IMR-90 (cell line): ENCODE results near the gene ZNF780B. TPM values are rescaled to one million over a fixed set of nuclear protein-coding genes. Genes with fewer than 3 reads are reported as not detected.

Experiments used
- ATAC-seq: fragments of 200-7000 bp; cut with Tn5 transposase; 2 replicates; pipeline ENCODE4 v1.9.1; 2020; ENCODE audit warnings: low read depth, mild to moderate bottlenecking, moderate library complexity
- BruUV-seq: library from RNA; stranded (reverse); fragments of 400-500 nt; replicated peaks from 2 replicates; lab custom pipeline; 2021; lab: Mats Ljungman, UMichigan
- CTCF ChIA-PET: fragments of 300-600 bp; formaldehyde crosslinking; extraction: SDS; loops from one replicate; lab custom pipeline; 2021; ENCODE audit warnings: antibody characterized with exemption; lab: Yijun Ruan, JAX
- POLR2A ChIA-PET: fragments of 300-600 bp; sonication (Branson Sonifier 250); formaldehyde crosslinking; loops from one replicate; lab custom pipeline; 2022; ENCODE audit warnings: antibody characterized with exemption; ENCODE audit not compliant: unreplicated experiment; lab: Charles Lee
- DNase-seq: peaks from one replicate; pipeline ENCODE4 v3.0.0; 2013
- H2AFZ ChIP-seq: replicated peaks from 2 replicates; pipeline ENCODE3; 2013; ENCODE audit warnings: low read length, mild to moderate bottlenecking; ENCODE audit not compliant: poor library complexity
- H2AK5ac ChIP-seq: 2 replicates; pipeline ENCODE4 v1.6.1; 2013; ENCODE audit warnings: low read depth, low read length, inconsistent platforms
- H2AK9ac ChIP-seq: replicated peaks from 2 replicates; pipeline ENCODE3; 2013; ENCODE audit warnings: mild to moderate bottlenecking, low read depth, low read length, moderate library complexity; ENCODE audit not compliant: poor library complexity
- H2BK120ac ChIP-seq: 2 replicates; pipeline ENCODE4 v1.6.1; 2013; ENCODE audit warnings: low read depth, low read length, inconsistent platforms
- H2BK15ac ChIP-seq: 3 replicates; pipeline ENCODE4 v1.6.1; 2013; ENCODE audit warnings: low read depth, low read length, inconsistent platforms
- H2BK20ac ChIP-seq: 2 replicates; pipeline ENCODE4 v1.6.1; 2013; ENCODE audit warnings: low read depth, mild to moderate bottlenecking, inconsistent platforms, low read length, moderate library complexity
- H2BK5ac ChIP-seq: 2 replicates; pipeline ENCODE4 v1.6.1; 2013; ENCODE audit warnings: mild to moderate bottlenecking, low read depth, low read length, inconsistent platforms; ENCODE audit not compliant: poor library complexity, severe bottlenecking
- H3K14ac ChIP-seq: replicated peaks from 2 replicates; pipeline ENCODE4 v1.6.1; 2013; ENCODE audit warnings: low read depth, low read length, inconsistent platforms
- H3K18ac ChIP-seq: 2 replicates; pipeline ENCODE4 v1.6.1; 2013; ENCODE audit warnings: low read depth, low read length, control low read depth
- H3K23ac ChIP-seq: 2 replicates; pipeline ENCODE4 v1.6.1; 2013; ENCODE audit warnings: low read depth, low read length, inconsistent platforms
- H3K27ac ChIP-seq: 2 replicates; pipeline ENCODE4 v1.5.1; 2013; ENCODE audit warnings: mild to moderate bottlenecking, control low read depth, low read length; ENCODE audit not compliant: insufficient read depth
- H3K27me3 ChIP-seq: 2 replicates; pipeline ENCODE4 v1.6.1; 2013; ENCODE audit warnings: low read length; ENCODE audit not compliant: control insufficient read depth, insufficient read depth
- H3K36me3 ChIP-seq: 2 replicates; pipeline ENCODE4 v1.6.1; 2013; ENCODE audit warnings: low read length, mixed read lengths; ENCODE audit not compliant: control insufficient read depth, insufficient read depth
- H3K4ac ChIP-seq: 2 replicates; pipeline ENCODE4 v1.6.1; 2013; ENCODE audit warnings: low read depth, low read length, inconsistent platforms
- H3K4me1 ChIP-seq: 2 replicates; pipeline ENCODE4 v1.6.1; 2013; ENCODE audit warnings: low read length, mixed read lengths; ENCODE audit not compliant: control insufficient read depth, insufficient read depth
- H3K4me2 ChIP-seq: 2 replicates; pipeline ENCODE4 v1.6.1; 2013; ENCODE audit warnings: low read depth, mild to moderate bottlenecking, control low read depth, low read length, moderate library complexity
- H3K4me3 ChIP-seq: 2 replicates; pipeline ENCODE4 v1.5.1; 2013; ENCODE audit warnings: low read depth, mild to moderate bottlenecking, control low read depth, low read length, moderate library complexity; ENCODE audit not compliant: insufficient read depth
- H3K56ac ChIP-seq: 2 replicates; pipeline ENCODE4 v1.6.1; 2013; ENCODE audit warnings: low read length, inconsistent platforms; ENCODE audit not compliant: insufficient read depth; ENCODE audit errors: extremely low read depth
- H3K79me1 ChIP-seq, 2 experiments: 2 replicates each; pipeline ENCODE4 v1.6.1; 2013; ENCODE audit warnings: low read length in 2 of 2, inconsistent platforms in 1 of 2, low read depth in 1 of 2
- H3K9ac ChIP-seq: 2 replicates; pipeline ENCODE4 v1.6.1; 2013; ENCODE audit warnings: low read depth, low read length, control low read depth
- H3K9me1 ChIP-seq: 2 replicates; pipeline ENCODE4 v1.6.1; 2013; ENCODE audit warnings: low read length, inconsistent platforms; ENCODE audit not compliant: insufficient read depth
- H3K9me3 ChIP-seq: 2 replicates; pipeline ENCODE4 v1.6.1; 2013; ENCODE audit warnings: low read length; ENCODE audit not compliant: control insufficient read depth, insufficient read depth
- H4K20me1 ChIP-seq: 2 replicates; pipeline ENCODE4 v1.6.1; 2013; ENCODE audit warnings: low read length, inconsistent platforms; ENCODE audit not compliant: insufficient read depth
- H4K5ac ChIP-seq: 2 replicates; pipeline ENCODE4 v1.6.1; 2013; ENCODE audit warnings: mild to moderate bottlenecking, low read depth, low read length, control low read depth
- H4K8ac ChIP-seq, 2 experiments: 2 replicates each; pipeline ENCODE4 v1.6.1; 2013; ENCODE audit warnings: low read depth in 2 of 2, low read length in 2 of 2, control low read depth in 1 of 2, inconsistent platforms in 1 of 2
- H4K91ac ChIP-seq: 2 replicates; pipeline ENCODE4 v1.6.1; 2013; ENCODE audit warnings: low read depth, low read length, inconsistent platforms; ENCODE audit not compliant: insufficient read depth
- MAFK ChIP-seq: IDR thresholded peaks from 2 replicates; pipeline ENCODE4 v1.6.1; 2012; ENCODE audit warnings: low read depth, low read length, improper control_type of control experiment
- MXI1 ChIP-seq: IDR thresholded peaks from 2 replicates; pipeline ENCODE4 v1.6.1; 2012; ENCODE audit warnings: low read depth, mild to moderate bottlenecking, low read length, moderate library complexity, borderline replicate concordance
- RAD21 ChIP-seq: IDR thresholded peaks from 2 replicates; pipeline ENCODE4 v1.6.1; 2012; ENCODE audit warnings: low read length, improper control_type of control experiment
- SMC3 ChIP-seq: fragments of 150-350 bp; IDR thresholded peaks from 2 replicates; pipeline ENCODE4 v1.6.1; 2016; ENCODE audit warnings: low read depth, mild to moderate bottlenecking, antibody characterized with exemption, low read length, moderate library complexity
- USF2 ChIP-seq: fragments of 150-350 bp; IDR thresholded peaks from 2 replicates; pipeline ENCODE4 v1.6.1; 2017; ENCODE audit warnings: mild to moderate bottlenecking, antibody characterized with exemption, low read length, low read depth
- WGBS, 2 experiments: methylation state at CpG; one replicate each; pipeline versions ENCODE4 v1.1.5 to v1.1.7; 2013; ENCODE audit warnings: missing lambda C conversion rate in 2 of 2; ENCODE audit not compliant: insufficient read length in 1 of 2; ENCODE audit errors: extremely low coverage in 2 of 2; 5-methylcytosine and 5-hydroxymethylcytosine counted together
- dilution Hi-C: fragments of 300-500 bp; cut with HindIII; formaldehyde crosslinking; loops from one replicate; pipeline ENCODE4 v1.14.3; 2018; ENCODE audit warnings: low sequenced_read_pairs; ENCODE audit not compliant: unreplicated experiment
- in situ Hi-C: fragments of 300-500 bp; cut with MboI; formaldehyde crosslinking; loops from 3 replicates; pipeline ENCODE4 v1.14.3; 2019; ENCODE audit warnings: low sequenced_read_pairs, inconsistent platforms, mixed read lengths
- intact Hi-C: fragments of 100-400 bp; cut with micrococcal nuclease; formaldehyde crosslinking; loops from 2 replicates; pipeline ENCODE4 v1.10.0; 2022
- polyA plus RNA-seq, 3 experiments: library from polyadenylated mRNA; depleted of rRNA; stranded (reverse); fragments of >200 nt; gene quantifications; 2 replicates each; pipeline ENCODE4 v1.2.3, GENCODE V29; 2012; ENCODE audit warnings: low replicate concordance in 1 of 3
- total RNA-seq: library from RNA; depleted of rRNA; stranded (reverse); fragments of >200 nt; gene quantifications from 2 replicates; pipeline ENCODE4 v1.2.3, GENCODE V29; 2012

The ZNF780B gene
- total and polyA plus RNA-seq, 2 of the 4 experiments (the other 2 are of a cell fraction), result 3.7 to 19.9 TPM

- no peak overlapping the region for H3K18ac ChIP-seq
Measured at GRCh38 chr19:40057166-40057565, 1.1 kb upstream of the ZNF780B start.

More at GRCh38 chr19:40057166-40057565, 1.1 kb upstream of the ZNF780B start:
- no peak overlapping the region for H3K9ac ChIP-seq
- H3K4me1 ChIP-seq, result no peaks in the 10 kb centered on the region
- no peak overlapping the region for H2BK5ac ChIP-seq
- H4K20me1 ChIP-seq, result no peaks in the 10 kb centered on the region
- ChIA-PET CTCF (interaction anchor here (1.0 kb wide), 1 partner anchor 10 kb away, joined by 3 read pairs; no protein-coding TSS in a partner anchor), POLR2A (no interaction called here)
- DNase-seq (no peak), ATAC-seq (no peak)
- H4K5ac ChIP-seq, result no peak overlapping the region
- no peak overlapping the region for H2AFZ ChIP-seq
- no peak overlapping the region for H2BK15ac ChIP-seq
- H3K4me3 ChIP-seq, result no peak overlapping the region
- H2AK5ac ChIP-seq, result no peak overlapping the region
- TF ChIP-seq SMC3 (no peak), MAFK (no peak), MXI1 (no peak), USF2 (no peak), RAD21 (no peak)
- H3K27ac ChIP-seq, result no peak overlapping the region
- H3K36me3 ChIP-seq, result 0 out of 2 replicates have a peak, but pooled peaks cover 1% of the 10 kb centered on the region
- no peak overlapping the region for H2BK20ac ChIP-seq
- peaks cover 9 to 24% of the 10 kb centered on the region in 2 experiments for H3K79me1 ChIP-seq
- in situ Hi-C loops (no loop called here), intact Hi-C loops (loop anchor here (2.0 kb wide), 1 partner anchor 34 kb away; the partner anchor contains the start of gene ZNF780A), dilution Hi-C loops (no loop called here)
- no CpG with 5 or more reads among the region's 1 CpG for WGBS, 2 experiments
- H3K4me2 ChIP-seq, result no peak overlapping the region
- no peak overlapping the region for H3K4ac ChIP-seq
- no peaks in the 10 kb centered on the region; the same call in 1 of the 2 replicates for H3K9me3 ChIP-seq
- H3K27me3 ChIP-seq, result no peaks in the 10 kb centered on the region
- no TSS peak for BruUV-seq
- H3K9me1 ChIP-seq, result no peaks in the 10 kb centered on the region
- no peak overlapping the region for H3K23ac ChIP-seq
- no peak overlapping the region for H3K14ac ChIP-seq
- no peak overlapping the region for H4K8ac ChIP-seq
- H4K91ac ChIP-seq, result no peak overlapping the region
- H3K56ac ChIP-seq, result no peak overlapping the region
- no peak overlapping the region for H2AK9ac ChIP-seq
- no peak overlapping the region for H2BK120ac ChIP-seq
